HEK293 (cell line): ENCODE measurements around the gene SFXN4.
"Not testable (repeated sequence)": the region's sequence is repeated elsewhere in the genome, so short reads cannot be mapped to it uniquely, and the experiment has no call there.

ENCODE experiments used
- MZF1 ChIP-seq: fragments of 450-650 bp; formaldehyde crosslinking; IDR thresholded peaks from 2 replicates; pipeline ENCODE4 v1.5.1; 2017; ENCODE audit warnings: missing biosample characterization, missing genetic modification characterization, borderline replicate concordance
- ZNF274 ChIP-seq, 2 experiments: fragments of 200-500 bp in 1 of 2; fragments of 450-650 bp in 1 of 2; sonication (Bioruptor generic) in 1 of 2; formaldehyde crosslinking in 1 of 2; IDR thresholded peaks; 2 replicates each; pipeline versions ENCODE4 v1.5.1 to v1.6.1; 2014 to 2016; ENCODE audit warnings: borderline replicate concordance in 1 of 2, inconsistent platforms in 1 of 2, low read length in 1 of 2, missing biosample characterization in 1 of 2, missing genetic modification characterization in 1 of 2
- TF ChIP-seq, protein P1 (sequence below): IDR thresholded peaks from 2 replicates; pipeline ENCODE4 v1.6.1; 2011; ENCODE audit warnings: mild to moderate bottlenecking, low read depth, low read length, borderline replicate concordance

DNA sequence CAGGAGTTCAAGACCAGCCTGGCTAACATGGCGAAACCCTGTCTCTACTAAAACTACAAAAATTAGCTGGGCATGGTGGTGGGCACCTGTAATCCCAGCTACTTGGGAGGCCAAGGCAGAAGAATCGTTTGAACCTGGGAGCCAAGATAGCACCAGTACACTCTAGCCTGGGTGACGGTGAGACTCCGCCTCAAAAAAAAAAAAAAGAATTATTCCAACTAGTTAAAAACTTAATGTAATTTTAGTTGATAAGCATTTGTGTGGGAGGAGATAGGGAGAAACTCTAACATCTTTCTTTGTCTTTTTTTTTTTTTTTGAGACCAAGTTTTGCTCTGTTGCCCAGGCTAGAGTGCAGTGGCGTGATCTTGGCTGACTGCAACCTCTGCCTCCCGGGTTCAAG is 58.4 kb downstream of the SFXN4 start:
- not testable (repeated sequence) for TF ChIP-seq ZNF274 (IDR thresholded peaks at IDR 0.05; ENCODE audit: low read length); ZNF274 (tag by site-specific recombination; IDR thresholded peaks at IDR 0.05; ENCODE audit: borderline replicate concordance); MZF1
- TF ChIP-seq, protein P1, sequence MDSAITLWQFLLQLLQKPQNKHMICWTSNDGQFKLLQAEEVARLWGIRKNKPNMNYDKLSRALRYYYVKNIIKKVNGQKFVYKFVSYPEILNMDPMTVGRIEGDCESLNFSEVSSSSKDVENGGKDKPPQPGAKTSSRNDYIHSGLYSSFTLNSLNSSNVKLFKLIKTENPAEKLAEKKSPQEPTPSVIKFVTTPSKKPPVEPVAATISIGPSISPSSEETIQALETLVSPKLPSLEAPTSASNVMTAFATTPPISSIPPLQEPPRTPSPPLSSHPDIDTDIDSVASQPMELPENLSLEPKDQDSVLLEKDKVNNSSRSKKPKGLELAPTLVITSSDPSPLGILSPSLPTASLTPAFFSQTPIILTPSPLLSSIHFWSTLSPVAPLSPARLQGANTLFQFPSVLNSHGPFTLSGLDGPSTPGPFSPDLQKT = not testable (repeated sequence)
